CD4-positive, alpha-beta T cell treated with Interleukin-1 beta for 1 hour (primary cell): Measurements from ENCODE around the gene LRRFIP2.

Experiments used
- DNase-seq, 2 donors: peaks; one replicate each; pipeline ENCODE4 v3.0.0-alpha.2; 2020 to 2022

Gene LRRFIP2

GRCh38 chr3:37024092-37024491 is 150.3 kb downstream of the LRRFIP2 start:
- peak in 1 of 2 donors; percentile 14 for DNase-seq

GRCh38 chr3:37017683-37018082 is 156.7 kb downstream of the LRRFIP2 start:
- DNase-seq = no peak

- DNase-seq = no peak
These were observed 157.5 kb downstream of the LRRFIP2 start for GRCh38 chr3:37016903-37017302.

GRCh38 chr3:37015642-37016041 is 158.7 kb downstream of the LRRFIP2 start:
- no peak for DNase-seq

GRCh38 chr3:37014620-37015019 is 159.8 kb downstream of the LRRFIP2 start:
- DNase-seq = no peak
